DND-41 (cell line): ENCODE measurements around the gene UBAP2.

Source experiments
- CTCF ChIP-seq: IDR thresholded peaks from 2 replicates; pipeline ENCODE4 v1.5.1; 2012; ENCODE audit warnings: borderline replicate concordance, low read length, moderate library complexity, mild to moderate bottlenecking; ENCODE audit not compliant: poor library complexity, severe bottlenecking; ENCODE audit errors: extremely low read depth
- EZH2 ChIP-seq: IDR thresholded peaks from 3 replicates; pipeline ENCODE4 v1.6.1; 2012; ENCODE audit warnings: borderline replicate concordance, low read depth, mild to moderate bottlenecking, moderate library complexity, low read length, inconsistent platforms; ENCODE audit not compliant: severe bottlenecking

GRCh38 chr9:34059281-34059680, 10.6 kb upstream of the UBAP2 start:
- TF ChIP-seq CTCF, result no peak
- no peak for TF ChIP-seq EZH2
